22Rv1 (cell line): ENCODE measurements around the gene TMEM167B.

Experiments used
- ZFX ChIP-seq: fragments of 450-650 bp; IDR thresholded peaks from 2 replicates; pipeline ENCODE4 v1.6.1; 2017; ENCODE audit warnings: antibody characterized with exemption, borderline replicate concordance
- TF ChIP-seq, protein P1 (sequence below): fragments of 450-650 bp; IDR thresholded peaks from 2 replicates; pipeline ENCODE4 v1.5.1; 2017; ENCODE audit warnings: mild to moderate bottlenecking

- TF ChIP-seq, protein P1, sequence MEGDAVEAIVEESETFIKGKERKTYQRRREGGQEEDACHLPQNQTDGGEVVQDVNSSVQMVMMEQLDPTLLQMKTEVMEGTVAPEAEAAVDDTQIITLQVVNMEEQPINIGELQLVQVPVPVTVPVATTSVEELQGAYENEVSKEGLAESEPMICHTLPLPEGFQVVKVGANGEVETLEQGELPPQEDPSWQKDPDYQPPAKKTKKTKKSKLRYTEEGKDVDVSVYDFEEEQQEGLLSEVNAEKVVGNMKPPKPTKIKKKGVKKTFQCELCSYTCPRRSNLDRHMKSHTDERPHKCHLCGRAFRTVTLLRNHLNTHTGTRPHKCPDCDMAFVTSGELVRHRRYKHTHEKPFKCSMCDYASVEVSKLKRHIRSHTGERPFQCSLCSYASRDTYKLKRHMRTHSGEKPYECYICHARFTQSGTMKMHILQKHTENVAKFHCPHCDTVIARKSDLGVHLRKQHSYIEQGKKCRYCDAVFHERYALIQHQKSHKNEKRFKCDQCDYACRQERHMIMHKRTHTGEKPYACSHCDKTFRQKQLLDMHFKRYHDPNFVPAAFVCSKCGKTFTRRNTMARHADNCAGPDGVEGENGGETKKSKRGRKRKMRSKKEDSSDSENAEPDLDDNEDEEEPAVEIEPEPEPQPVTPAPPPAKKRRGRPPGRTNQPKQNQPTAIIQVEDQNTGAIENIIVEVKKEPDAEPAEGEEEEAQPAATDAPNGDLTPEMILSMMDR: no peak
- no peak for TF ChIP-seq ZFX
These were observed 42.2 kb upstream of the TMEM167B start for GRCh38 chr1:109048335-109048734.
